Activated T-cell treated with anti-CD3 and anti-CD28 coated beads for 1 hour (primary cell): ENCODE measurements around the gene MT1E.
"Not testable (repeated sequence)": the region's sequence is repeated elsewhere in the genome, so short reads cannot be mapped to it uniquely, and the experiment has no call there.

Experiments used
- DNase-seq: peaks from one replicate; pipeline ENCODE4 v3.0.0-alpha.2; 2020; ENCODE audit warnings: low read depth

Gene MT1E

GRCh38 chr16:56672761-56673536 lies 47.4 kb downstream of the MT1E start:
- no peak for DNase-seq

GRCh38 chr16:56673921-56674320 lies 48.3 kb downstream of the MT1E start:
- no peak for DNase-seq

DNA sequence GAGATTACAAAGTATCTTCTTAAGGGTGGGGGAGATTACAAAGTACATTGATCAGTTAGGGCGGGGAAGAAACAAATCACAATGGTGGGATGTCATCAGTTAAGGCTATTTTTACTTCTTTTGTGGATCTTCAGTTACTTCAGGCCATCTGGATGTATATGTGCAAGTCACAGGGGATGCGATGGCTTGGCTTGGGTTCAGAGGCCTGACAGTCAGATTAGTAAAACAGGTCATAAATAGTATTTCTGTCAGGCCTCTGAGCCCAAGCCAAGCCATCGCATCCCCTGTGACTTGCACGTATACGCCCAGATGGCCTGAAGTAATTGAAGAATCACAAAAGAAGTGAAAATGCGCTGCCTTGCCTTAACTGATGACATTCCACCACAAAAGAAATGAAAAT lies 49.0 kb downstream of the MT1E start:
- not testable (repeated sequence) for DNase-seq

GRCh38 chr16:56675685-56676210 lies 50.2 kb downstream of the MT1E start:
- peak; percentile 27 for DNase-seq
